GM13977 (cell line): ENCODE data around the gene FLNA.
"Not testable (repeated sequence)": the region's sequence is repeated elsewhere in the genome, so short reads cannot be mapped to it uniquely, and the experiment has no call there.

Source experiments
- DNase-seq: peaks from one replicate; pipeline ENCODE4 v3.0.0; 2012; ENCODE audit warnings: low spot score
- CTCF ChIP-seq: IDR thresholded peaks from 2 replicates; pipeline ENCODE4 v1.5.1; 2012; ENCODE audit warnings: mild to moderate bottlenecking, control low read depth; ENCODE audit not compliant: insufficient read depth; ENCODE audit errors: extremely low read depth, missing control alignments
- in situ Hi-C: fragments of 300-500 bp; cut with MboI; formaldehyde crosslinking; loops from one replicate; pipeline ENCODE4 v1.12.0; 2022; ENCODE audit warnings: low sequenced_read_pairs, low pct_unique_long_range_greater_than_20kb, mixed read lengths, inconsistent platforms; ENCODE audit not compliant: unreplicated experiment

Gene FLNA

GRCh38 chrX:154403192-154403591 lies 28.8 kb upstream of the FLNA start:
- DNase-seq = no peak
- no peak for TF ChIP-seq CTCF
- in situ Hi-C loops = no loop called here

- DNase-seq = no peak
- in situ Hi-C loops = no loop called here
- TF ChIP-seq CTCF = no peak
Observed at GRCh38 chrX:154402622-154403127, 28.2 kb upstream of the FLNA start.

GRCh38 chrX:154401918-154402621 lies 27.6 kb upstream of the FLNA start:
- no peak for TF ChIP-seq CTCF
- no peak for DNase-seq
- in situ Hi-C loops = no loop called here

GRCh38 chrX:154401045-154401799 lies 26.8 kb upstream of the FLNA start:
- in situ Hi-C loops = no loop called here
- TF ChIP-seq CTCF = no peak
- DNase-seq = no peak

- in situ Hi-C loops = not testable (repeated sequence)
Observed at GRCh38 chrX:154400369-154400817, 26.0 kb upstream of the FLNA start.

GRCh38 chrX:154399527-154400368 lies 25.3 kb upstream of the FLNA start:
- no peak for TF ChIP-seq CTCF
- no peak for DNase-seq
- in situ Hi-C loops = no loop called here

More at GRCh38 chrX:154400369-154400817, 26.0 kb upstream of the FLNA start:
- DNase-seq = not testable (repeated sequence)
